Activated T-cell treated with anti-CD3 and anti-CD28 coated beads, Interleukin-2, amount 50 U/mL, for 4 hours (primary cell): ENCODE data around the gene PHLDB1. TPM values are rescaled to one million over a fixed set of nuclear protein-coding genes. Genes with fewer than 3 reads are reported as not detected.

Source experiments
- ATAC-seq, 2 donors: fragments of 200-7000 bp; cut with Tn5 transposase; one replicate each; pipeline ENCODE4 v1.10.0; 2021
- DNase-seq: peaks from one replicate; pipeline ENCODE4 v3.0.0-alpha.2; 2020
- H3K27me3 Mint-ChIP-seq: one replicate; pipeline ENCODE4 v1.8.0; 2021; ENCODE audit warnings: low read depth, mixed read lengths
- H3K36me3 Mint-ChIP-seq: one replicate; pipeline ENCODE4 v1.8.0; 2022; ENCODE audit warnings: mixed read lengths; ENCODE audit not compliant: insufficient read depth
- H3K4me1 Mint-ChIP-seq: one replicate; pipeline ENCODE4 v1.8.0; 2021; ENCODE audit warnings: low read depth, mixed read lengths
- H3K4me3 Mint-ChIP-seq: one replicate; pipeline ENCODE4 v1.8.0; 2021; ENCODE audit warnings: mild to moderate bottlenecking, moderate library complexity, mixed read lengths
- H3K9me3 Mint-ChIP-seq: one replicate; pipeline ENCODE4 v1.8.0; 2021; ENCODE audit warnings: mixed read lengths
- total RNA-seq, 3 donors: library from RNA; stranded (reverse); gene quantifications; one replicate each; pipeline ENCODE4 v1.2.1, GENCODE V29; 2021

Gene PHLDB1
- total RNA-seq, 3 donors from 2014 or later: 0.90 to 1.9 (median 1.3) TPM

- H3K9me3 Mint-ChIP-seq: no peaks in the 10 kb centered on the region
- no peak for ATAC-seq
- H3K27me3 Mint-ChIP-seq: peaks cover 17% of the 10 kb centered on the region
- H3K4me3 Mint-ChIP-seq: no peak overlapping the region
- DNase-seq: no peak
- H3K4me1 Mint-ChIP-seq: peaks cover 12% of the 10 kb centered on the region
- peaks cover 1% of the 10 kb centered on the region for H3K36me3 Mint-ChIP-seq
These were observed 15.2 kb downstream of the PHLDB1 start for GRCh38 chr11:118622376-118623268.

GRCh38 chr11:118623269-118623655 is 15.8 kb downstream of the PHLDB1 start:
- no peak overlapping the region for H3K4me3 Mint-ChIP-seq
- DNase-seq: no peak
- H3K9me3 Mint-ChIP-seq: no peaks in the 10 kb centered on the region
- ATAC-seq: no peak
- H3K36me3 Mint-ChIP-seq: peaks cover 1% of the 10 kb centered on the region
- peaks cover 12% of the 10 kb centered on the region for H3K4me1 Mint-ChIP-seq
- H3K27me3 Mint-ChIP-seq: peaks cover 17% of the 10 kb centered on the region

GRCh38 chr11:118625036-118625690 is 17.7 kb downstream of the PHLDB1 start:
- Mint-ChIP-seq H3K36me3 (no peaks in the 10 kb centered on the region), H3K4me1 (peaks cover 9% of the 10 kb centered on the region), H3K4me3 (no peak overlapping the region), H3K27me3 (peaks cover 11% of the 10 kb centered on the region), H3K9me3 (no peaks in the 10 kb centered on the region)
- DNase-seq: no peak
- ATAC-seq: no peak

GRCh38 chr11:118625976-118626375 is 18.6 kb downstream of the PHLDB1 start:
- ATAC-seq (no peak), DNase-seq (no peak)
- H3K4me3 Mint-ChIP-seq: no peak overlapping the region
- no peaks in the 10 kb centered on the region for H3K9me3 Mint-ChIP-seq
- peaks cover 6% of the 10 kb centered on the region for H3K27me3 Mint-ChIP-seq
- H3K36me3 Mint-ChIP-seq: no peaks in the 10 kb centered on the region
- H3K4me1 Mint-ChIP-seq: peaks cover 4% of the 10 kb centered on the region

GRCh38 chr11:118627566-118627965 is 20.2 kb downstream of the PHLDB1 start:
- H3K4me1 Mint-ChIP-seq: no peaks in the 10 kb centered on the region
- no peak overlapping the region for H3K4me3 Mint-ChIP-seq
- ATAC-seq: no peak

GRCh38 chr11:118628031-118628430 is 20.6 kb downstream of the PHLDB1 start:
- H3K36me3 Mint-ChIP-seq: no peaks in the 10 kb centered on the region
- H3K4me3 Mint-ChIP-seq: no peak overlapping the region
- H3K9me3 Mint-ChIP-seq: no peaks in the 10 kb centered on the region
- DNase-seq (no peak), ATAC-seq (no peak)
- H3K4me1 Mint-ChIP-seq: no peaks in the 10 kb centered on the region
- no peaks in the 10 kb centered on the region for H3K27me3 Mint-ChIP-seq

More at GRCh38 chr11:118627566-118627965, 20.2 kb downstream of the PHLDB1 start:
- Mint-ChIP-seq H3K36me3 (no peaks in the 10 kb centered on the region), H3K27me3 (no peaks in the 10 kb centered on the region), H3K9me3 (no peaks in the 10 kb centered on the region)
- DNase-seq: no peak

GRCh38 chr11:118628432-118628831 is 21.0 kb downstream of the PHLDB1 start:
- H3K4me3 Mint-ChIP-seq: no peak overlapping the region
- H3K36me3 Mint-ChIP-seq: no peaks in the 10 kb centered on the region
- DNase-seq (no peak), ATAC-seq (no peak)
- H3K27me3 Mint-ChIP-seq: no peaks in the 10 kb centered on the region
- no peaks in the 10 kb centered on the region for H3K4me1 Mint-ChIP-seq
- H3K9me3 Mint-ChIP-seq: no peaks in the 10 kb centered on the region

- H3K36me3 Mint-ChIP-seq: no peaks in the 10 kb centered on the region
- no peaks in the 10 kb centered on the region for H3K9me3 Mint-ChIP-seq
- DNase-seq: no peak
- no peaks in the 10 kb centered on the region for H3K27me3 Mint-ChIP-seq
- ATAC-seq: no peak
- peaks cover 1% of the 10 kb centered on the region for H3K4me1 Mint-ChIP-seq
- H3K4me3 Mint-ChIP-seq: no peak overlapping the region
These were observed 21.6 kb downstream of the PHLDB1 start for GRCh38 chr11:118628861-118629549.

- H3K27me3 Mint-ChIP-seq: no peaks in the 10 kb centered on the region
These were observed 22.6 kb downstream of the PHLDB1 start for GRCh38 chr11:118629761-118630661.

GRCh38 chr11:118631142-118631909 is 23.9 kb downstream of the PHLDB1 start:
- peaks cover 1% of the 10 kb centered on the region for H3K4me1 Mint-ChIP-seq
- DNase-seq (no peak), ATAC-seq (no peak)
- no peaks in the 10 kb centered on the region for H3K36me3 Mint-ChIP-seq
- H3K27me3 Mint-ChIP-seq: no peaks in the 10 kb centered on the region
- no peak overlapping the region for H3K4me3 Mint-ChIP-seq
- no peaks in the 10 kb centered on the region for H3K9me3 Mint-ChIP-seq

More at GRCh38 chr11:118629761-118630661, 22.6 kb downstream of the PHLDB1 start:
- no peak overlapping the region for H3K4me3 Mint-ChIP-seq
- DNase-seq: no peak
- no peak for ATAC-seq
- H3K9me3 Mint-ChIP-seq: no peaks in the 10 kb centered on the region
- H3K4me1 Mint-ChIP-seq: peaks cover 1% of the 10 kb centered on the region
- no peaks in the 10 kb centered on the region for H3K36me3 Mint-ChIP-seq

GRCh38 chr11:118632577-118633318 is 25.3 kb downstream of the PHLDB1 start:
- peaks cover 1% of the 10 kb centered on the region for H3K4me1 Mint-ChIP-seq
- DNase-seq (no peak), ATAC-seq (no peak)

GRCh38 chr11:118633319-118633690 is 25.9 kb downstream of the PHLDB1 start:
- H3K4me1 Mint-ChIP-seq: peaks cover 1% of the 10 kb centered on the region
- H3K9me3 Mint-ChIP-seq: no peaks in the 10 kb centered on the region
- no peak overlapping the region for H3K4me3 Mint-ChIP-seq
- H3K36me3 Mint-ChIP-seq: no peaks in the 10 kb centered on the region
- no peaks in the 10 kb centered on the region for H3K27me3 Mint-ChIP-seq
- no peak for ATAC-seq
- no peak for DNase-seq

More at GRCh38 chr11:118632577-118633318, 25.3 kb downstream of the PHLDB1 start:
- H3K9me3 Mint-ChIP-seq: no peaks in the 10 kb centered on the region
- no peaks in the 10 kb centered on the region for H3K27me3 Mint-ChIP-seq
- no peak overlapping the region for H3K4me3 Mint-ChIP-seq
- no peaks in the 10 kb centered on the region for H3K36me3 Mint-ChIP-seq

GRCh38 chr11:118633979-118634378 is 26.6 kb downstream of the PHLDB1 start:
- Mint-ChIP-seq H3K4me1 (peaks cover 1% of the 10 kb centered on the region), H3K9me3 (no peaks in the 10 kb centered on the region), H3K27me3 (no peaks in the 10 kb centered on the region), H3K36me3 (no peaks in the 10 kb centered on the region), H3K4me3 (no peak overlapping the region)
- DNase-seq: no peak
- no peak for ATAC-seq
